GM21390 (cell line): ENCODE results near the gene KCNN4.
"Not testable (repeated sequence)": the region's sequence is repeated elsewhere in the genome, so short reads cannot be mapped to it uniquely, and the experiment has no call there.

Experiments used
- ATAC-seq: cut with Tn5 transposase; IDR thresholded peaks from one replicate; pipeline ENCODE4 v1.9.1; 2021; ENCODE audit not compliant: unreplicated experiment

The KCNN4 gene

GRCh38 chr19:43780706-43781525 lies at the start of gene KCNN4:
Gene KCNN4, minus strand, starts transcription at chr19:43780973. Its CDS starts 112 bp downstream, at chr19:43780861.
- peak; percentile 37 for ATAC-seq

- ATAC-seq, result no peak
Observed at GRCh38 chr19:43826787-43827754, 46.3 kb upstream of the KCNN4 start, which contains the start of gene ZNF283. Gene ZNF283, plus strand, starts transcription at chr19:43827321. Its CDS starts 6,184 bp downstream, at chr19:43833505.

- not testable (repeated sequence) for ATAC-seq
Observed at GRCh38 chr19:43824572-43824971, 43.8 kb upstream of the KCNN4 start.

- ATAC-seq, result not testable (repeated sequence)
Observed at GRCh38 chr19:43823856-43824255, 43.1 kb upstream of the KCNN4 start.

- ATAC-seq, result no peak
Observed at GRCh38 chr19:43820884-43821215, 40.1 kb upstream of the KCNN4 start.

DNA sequence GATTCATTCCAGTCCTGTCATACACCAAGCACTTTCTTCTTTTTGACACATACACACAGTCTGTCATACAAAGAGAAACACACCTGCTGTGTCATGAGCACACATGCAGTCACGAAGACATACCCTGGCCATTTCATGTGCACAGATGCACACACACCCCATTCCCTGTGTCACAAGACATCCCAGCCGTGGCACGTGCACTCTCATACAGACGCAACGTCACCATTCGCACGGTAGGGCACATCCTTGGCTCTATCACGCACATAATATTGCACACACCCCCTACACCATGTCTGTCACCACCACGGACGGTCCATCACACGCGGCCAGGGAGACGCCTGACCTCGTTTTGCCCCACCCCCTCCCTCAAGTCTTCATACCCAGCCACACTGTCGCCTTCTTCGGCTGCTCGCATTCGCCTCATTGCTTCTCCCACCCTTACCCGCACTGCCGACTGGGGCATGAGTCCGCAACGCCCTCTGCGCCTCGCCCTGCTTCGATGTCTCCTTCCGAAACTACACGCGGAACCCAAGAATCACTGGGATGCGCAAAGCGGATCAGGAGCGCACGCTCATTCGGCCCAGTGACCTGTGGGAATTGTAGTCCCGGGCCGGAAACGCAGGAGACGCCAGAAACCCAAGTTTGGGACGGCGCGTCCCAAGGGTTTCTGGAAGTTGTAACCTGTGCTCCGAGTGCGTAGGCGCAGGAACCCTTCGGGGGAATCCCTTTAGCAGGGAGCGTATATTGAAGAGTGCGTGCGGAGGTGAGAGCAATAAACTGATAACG lies 39.5 kb upstream of the KCNN4 start:
- ATAC-seq, result no peak

GRCh38 chr19:43818500-43818899 lies 37.7 kb upstream of the KCNN4 start:
- no peak for ATAC-seq

DNA sequence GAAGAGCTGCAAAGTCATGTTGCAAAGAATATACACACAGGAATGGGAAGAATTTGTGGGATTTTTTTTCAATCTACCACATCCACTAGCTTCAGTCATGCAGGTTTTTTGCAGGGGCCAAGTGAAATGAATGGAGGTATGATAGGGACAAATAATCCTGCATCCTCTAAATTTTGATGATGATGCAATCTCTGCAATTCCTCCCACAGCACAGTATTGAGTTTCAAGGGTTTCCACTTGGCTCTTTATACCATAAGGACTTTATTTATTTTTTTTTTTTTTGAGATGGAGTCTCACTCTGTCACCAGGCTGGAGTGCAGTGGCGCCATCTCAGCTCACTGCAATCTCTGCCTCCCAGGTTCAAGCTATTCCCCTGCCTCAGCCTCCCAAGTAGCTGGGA lies 36.7 kb upstream of the KCNN4 start:
- ATAC-seq, result not testable (repeated sequence)

DNA sequence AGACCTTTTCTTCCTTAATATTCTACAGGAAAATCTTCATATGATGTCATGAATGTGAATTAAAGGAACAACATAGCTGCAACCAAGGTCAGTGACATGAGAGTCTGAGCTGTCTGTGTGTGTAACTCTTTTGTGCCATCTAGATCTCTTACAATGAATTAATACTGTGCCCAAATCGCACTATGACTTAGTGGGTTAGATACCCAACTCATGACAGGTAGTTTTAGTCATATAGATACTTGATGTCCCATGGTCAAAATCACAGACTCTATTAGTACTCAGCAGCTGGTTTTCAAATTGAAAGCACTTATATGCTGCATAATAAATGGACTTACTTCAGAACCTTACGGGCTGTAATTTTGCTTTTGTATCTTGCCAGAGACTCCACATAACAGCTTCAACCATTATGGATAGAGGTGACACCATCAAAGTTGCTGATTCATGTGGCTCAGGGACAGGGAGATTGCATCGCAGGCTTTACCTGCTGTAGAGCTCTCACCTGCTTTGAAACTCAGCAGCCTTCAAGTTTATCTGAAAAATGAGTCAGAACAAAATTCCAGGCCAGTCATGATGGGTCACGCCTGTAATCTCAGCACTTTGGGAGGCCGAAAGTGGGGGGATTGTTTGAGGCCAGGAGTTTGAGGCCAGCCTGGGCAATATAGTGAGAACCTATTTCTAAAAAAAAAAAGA lies 34.0 kb upstream of the KCNN4 start:
- no peak for ATAC-seq

GRCh38 chr19:43812688-43813087 lies 31.9 kb upstream of the KCNN4 start:
- ATAC-seq, result no peak

DNA sequence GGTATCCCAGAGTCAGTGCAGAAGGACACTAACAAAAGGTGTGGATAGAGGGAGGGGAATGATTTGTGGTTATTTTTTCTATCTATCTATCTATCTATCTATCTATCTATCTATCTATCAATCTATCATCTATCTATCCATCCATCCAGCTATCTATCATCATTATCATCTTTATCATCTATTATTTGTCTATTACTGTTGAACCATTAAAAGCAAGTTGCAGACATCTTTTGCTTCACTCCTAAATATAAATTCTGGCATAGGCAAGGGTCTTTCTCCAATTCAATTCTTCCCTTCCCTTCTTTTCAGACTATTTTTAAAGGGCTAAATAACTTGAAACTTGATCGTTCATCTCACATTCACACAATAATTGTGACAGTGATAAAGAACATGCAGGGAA lies 31.5 kb upstream of the KCNN4 start:
- ATAC-seq, result no peak

DNA sequence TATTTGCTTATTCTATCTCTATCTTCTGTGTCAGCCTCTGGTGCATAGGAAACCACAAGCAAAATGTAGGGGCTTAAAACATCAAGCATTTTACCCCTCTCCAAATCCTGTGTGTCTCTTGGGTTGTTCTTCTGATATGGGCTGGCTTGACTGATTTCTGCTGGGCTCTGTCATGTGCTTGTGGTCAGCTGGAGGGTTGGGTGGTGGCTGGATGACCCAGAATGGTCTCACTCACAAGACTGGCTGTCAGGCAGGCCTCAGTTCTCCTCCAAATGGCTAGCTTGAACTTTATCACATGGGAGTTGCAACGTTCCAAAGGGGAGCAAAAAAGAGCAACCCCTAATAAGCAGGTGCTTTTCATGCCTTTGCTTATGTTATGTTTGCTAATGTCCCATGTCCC lies 31.1 kb upstream of the KCNN4 start:
- ATAC-seq, result no peak

GRCh38 chr19:43809762-43810696 lies 29.3 kb upstream of the KCNN4 start:
- ATAC-seq, result no peak

- ATAC-seq, result no peak
Observed at GRCh38 chr19:43807651-43808050, 26.9 kb upstream of the KCNN4 start.

GRCh38 chr19:43806848-43807247 lies 26.1 kb upstream of the KCNN4 start:
- ATAC-seq, result no peak

GRCh38 chr19:43806401-43806800 lies 25.6 kb upstream of the KCNN4 start:
- ATAC-seq, result not testable (repeated sequence)

- no peak for ATAC-seq
Observed at GRCh38 chr19:43804432-43804831, 23.7 kb upstream of the KCNN4 start.

- no peak for ATAC-seq
Observed at GRCh38 chr19:43802216-43802951, 21.6 kb upstream of the KCNN4 start, which contains the start of gene LYPD5. Gene LYPD5, minus strand, starts transcription at chr19:43802447. Its CDS starts 67 bp downstream, at chr19:43802380.
